HG03103 (cell line): ENCODE results near the gene POU2F2.

Source experiments
- ATAC-seq: cut with Tn5 transposase; IDR thresholded peaks from one replicate; pipeline ENCODE4 v1.9.1; 2021; ENCODE audit warnings: low read depth; ENCODE audit not compliant: unreplicated experiment

The POU2F2 gene

GRCh38 chr19:42086188-42086736, 46.0 kb downstream of the POU2F2 start:
- no peak for ATAC-seq

GRCh38 chr19:42083537-42083936, 48.7 kb downstream of the POU2F2 start:
- no peak for ATAC-seq

- no peak for ATAC-seq
Observed at GRCh38 chr19:42081584-42082203, 50.6 kb downstream of the POU2F2 start.

GRCh38 chr19:42080764-42081375, 51.4 kb downstream of the POU2F2 start:
- ATAC-seq = no peak

GRCh38 chr19:42079886-42080763, 52.1 kb downstream of the POU2F2 start:
- no peak for ATAC-seq

- no peak for ATAC-seq
Observed at GRCh38 chr19:42079276-42079669, 53.0 kb downstream of the POU2F2 start.

GRCh38 chr19:42078538-42079275, 53.5 kb downstream of the POU2F2 start:
- ATAC-seq = no peak

- no peak for ATAC-seq
Observed at GRCh38 chr19:42078058-42078457, 54.2 kb downstream of the POU2F2 start.

GRCh38 chr19:42076380-42076944, 55.8 kb downstream of the POU2F2 start:
- no peak for ATAC-seq

GRCh38 chr19:42075616-42076379, 56.4 kb downstream of the POU2F2 start, which contains the start of gene ZNF574:
Gene ZNF574 (plus strand): TSS chr19:42076166. CDS start chr19:42078607, 2,441 bp downstream.
- ATAC-seq = peak; percentile 86

- no peak for ATAC-seq
Observed at GRCh38 chr19:42075364-42075615, 57.0 kb downstream of the POU2F2 start.

GRCh38 chr19:42074513-42075363, 57.5 kb downstream of the POU2F2 start:
- ATAC-seq = no peak

- ATAC-seq = no peak
Observed at GRCh38 chr19:42071247-42071646, 61.0 kb downstream of the POU2F2 start.

GRCh38 chr19:42069619-42070351, 62.5 kb downstream of the POU2F2 start, which contains the start of gene GRIK5:
Gene GRIK5 (minus strand): TSS chr19:42070206. CDS start chr19:42065770, 4,436 bp downstream.
- ATAC-seq = no peak

GRCh38 chr19:42068756-42069571, 63.3 kb downstream of the POU2F2 start:
- no peak for ATAC-seq

- ATAC-seq = no peak
Observed at GRCh38 chr19:42068361-42068755, 63.9 kb downstream of the POU2F2 start.

GRCh38 chr19:42067315-42067888, 64.8 kb downstream of the POU2F2 start:
- ATAC-seq = no peak
